Chondrocyte (in vitro differentiated cells): ENCODE results near the gene IGFBP5. TPM values are rescaled to one million over a fixed set of nuclear protein-coding genes. Genes with fewer than 3 reads are reported as not detected.

Experiments
- DNase-seq: peaks from one replicate; pipeline ENCODE4 v3.0.0; 2021; ENCODE audit warnings: mixed read lengths, low spot score
- H3K27ac Mint-ChIP-seq: one replicate; pipeline ENCODE4 v1.8.0; 2021; ENCODE audit warnings: mild to moderate bottlenecking, moderate library complexity, mixed read lengths; ENCODE audit not compliant: unreplicated experiment
- H3K27me3 Mint-ChIP-seq: 2 replicates; pipeline ENCODE4 v1.8.0; 2021; ENCODE audit warnings: low read depth, mixed read lengths
- H3K36me3 Mint-ChIP-seq: 2 replicates; pipeline ENCODE4 v1.8.0; 2021; ENCODE audit warnings: low read depth, mixed read lengths
- H3K4me1 Mint-ChIP-seq: 2 replicates; pipeline ENCODE4 v1.8.0; 2021; ENCODE audit warnings: low read depth, mild to moderate bottlenecking, mixed read lengths
- H3K4me3 Mint-ChIP-seq: one replicate; pipeline ENCODE4 v1.8.0; 2021; ENCODE audit warnings: mild to moderate bottlenecking, moderate library complexity, mixed read lengths; ENCODE audit not compliant: unreplicated experiment
- H3K9me3 Mint-ChIP-seq: 2 replicates; pipeline ENCODE4 v1.8.0; 2021; ENCODE audit warnings: low read depth, mixed read lengths
- CTCF ChIP-seq: fragments of 200-600 bp; sonication (generic); IDR thresholded peaks from 2 replicates; pipeline ENCODE4 v1.5.0; 2021; ENCODE audit warnings: antibody characterized with exemption, mild to moderate bottlenecking, moderate library complexity
- total RNA-seq: library from RNA; stranded (reverse); gene quantifications from 3 replicates; pipeline ENCODE4 v1.2.1, GENCODE V29; 2021

The IGFBP5 gene
- total RNA-seq, 1 donor from 2014 or later: 502 TPM

- H3K27me3 Mint-ChIP-seq: no peaks in the 10 kb centered on the region
- peaks cover 42% of the 10 kb centered on the region for H3K36me3 Mint-ChIP-seq
- no peak for TF ChIP-seq CTCF
- H3K27ac Mint-ChIP-seq: peak overlapping the region; percentile 54
- H3K4me3 Mint-ChIP-seq: no peak overlapping the region
- H3K4me1 Mint-ChIP-seq: peaks cover 59% of the 10 kb centered on the region
- no peak for DNase-seq
- no peaks in the 10 kb centered on the region for H3K9me3 Mint-ChIP-seq
These were observed 36.1 kb downstream of the IGFBP5 start for GRCh38 chr2:216659276-216659675.

GRCh38 chr2:216658757-216659156 is 36.6 kb downstream of the IGFBP5 start:
- H3K4me1 Mint-ChIP-seq: peaks cover 62% of the 10 kb centered on the region
- DNase-seq: no peak
- peak overlapping the region; percentile 54 for H3K27ac Mint-ChIP-seq
- peaks cover 40% of the 10 kb centered on the region for H3K36me3 Mint-ChIP-seq
- no peaks in the 10 kb centered on the region for H3K27me3 Mint-ChIP-seq
- no peaks in the 10 kb centered on the region for H3K9me3 Mint-ChIP-seq
- no peak overlapping the region for H3K4me3 Mint-ChIP-seq
- no peak for TF ChIP-seq CTCF

DNA sequence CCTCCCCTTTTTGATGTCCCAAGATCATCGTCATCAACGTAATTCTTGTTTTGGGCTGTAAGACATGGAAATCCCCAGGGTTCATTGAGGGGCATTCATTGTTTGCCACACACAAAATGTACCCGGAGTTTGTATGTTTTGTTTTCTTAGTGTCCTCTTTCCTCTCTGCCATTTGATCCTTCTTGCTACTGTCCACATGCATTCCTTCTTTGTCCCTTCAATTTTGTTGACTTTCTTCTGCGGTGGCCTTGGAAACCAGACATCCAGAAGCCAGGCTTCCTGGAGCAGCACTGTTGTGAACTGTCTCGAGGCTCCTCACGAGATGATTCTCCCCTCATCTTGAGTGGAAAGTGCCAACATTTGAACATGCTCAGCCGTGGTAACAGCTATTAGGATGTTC is 37.4 kb downstream of the IGFBP5 start:
- peak overlapping the region; percentile 17 for H3K4me3 Mint-ChIP-seq
- H3K36me3 Mint-ChIP-seq: peaks cover 38% of the 10 kb centered on the region
- peak overlapping the region; percentile 82 for H3K27ac Mint-ChIP-seq
- DNase-seq: no peak
- H3K9me3 Mint-ChIP-seq: no peaks in the 10 kb centered on the region
- no peaks in the 10 kb centered on the region for H3K27me3 Mint-ChIP-seq
- no peak for TF ChIP-seq CTCF
- H3K4me1 Mint-ChIP-seq: peaks cover 70% of the 10 kb centered on the region

- Mint-ChIP-seq H3K27me3 (no peaks in the 10 kb centered on the region), H3K4me1 (peaks cover 77% of the 10 kb centered on the region), H3K9me3 (no peaks in the 10 kb centered on the region), H3K36me3 (peaks cover 35% of the 10 kb centered on the region), H3K4me3 (peak overlapping the region; percentile 14), H3K27ac (peak overlapping the region; percentile 82)
- TF ChIP-seq CTCF: peak; percentile 9
- no peak for DNase-seq
These were observed 38.1 kb downstream of the IGFBP5 start for GRCh38 chr2:216657086-216657855.

DNA sequence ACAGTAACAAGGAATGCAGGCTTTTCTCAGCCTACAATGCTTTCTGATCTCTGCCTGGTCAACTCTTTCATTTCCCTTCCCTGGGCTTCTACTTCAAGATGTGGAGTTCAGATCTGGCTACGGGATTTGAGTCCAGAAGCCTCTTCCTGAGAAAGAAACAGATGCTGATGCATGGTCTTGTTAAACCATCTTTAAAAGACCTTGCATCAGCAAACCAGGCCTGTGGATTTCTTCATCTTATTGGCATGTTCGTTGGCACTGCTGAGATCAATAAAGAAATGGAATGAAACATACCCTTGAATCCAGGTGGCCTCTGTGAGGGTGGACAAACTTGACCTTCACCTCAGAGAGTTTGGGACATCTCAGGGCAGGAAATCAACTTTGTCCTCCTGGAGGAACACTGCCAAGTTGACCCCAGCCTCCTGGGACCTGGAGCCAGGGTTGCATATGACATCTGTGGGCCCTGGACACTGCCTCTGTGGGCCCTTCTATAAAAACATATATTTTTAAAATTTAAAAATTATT is 40.8 kb downstream of the IGFBP5 start:
- H3K27ac Mint-ChIP-seq: peak overlapping the region; percentile 87
- no peaks in the 10 kb centered on the region for H3K9me3 Mint-ChIP-seq
- TF ChIP-seq CTCF: no peak
- no peak for DNase-seq
- no peaks in the 10 kb centered on the region for H3K27me3 Mint-ChIP-seq
- peaks cover 18% of the 10 kb centered on the region for H3K36me3 Mint-ChIP-seq
- peaks cover 93% of the 10 kb centered on the region for H3K4me1 Mint-ChIP-seq
- no peak overlapping the region for H3K4me3 Mint-ChIP-seq
